SH-SY5Y (cell line): ENCODE data around the gene EIF5.

Source experiments
- GATA2 ChIP-seq: IDR thresholded peaks from 2 replicates; pipeline ENCODE4 v1.6.1; 2011; ENCODE audit warnings: mild to moderate bottlenecking, low read depth, low read length
- GATA3 ChIP-seq: IDR thresholded peaks from 2 replicates; pipeline ENCODE4 v1.6.1; 2011; ENCODE audit warnings: low read depth, mild to moderate bottlenecking, low read length, moderate library complexity

- no peak for TF ChIP-seq GATA2
- TF ChIP-seq GATA3 = no peak
Observed at GRCh38 chr14:103333754-103334643, at the start of gene EIF5.
